Kidney epithelial cell (primary cell): ENCODE results near the gene S100A3. TPM values are rescaled to one million over a fixed set of nuclear protein-coding genes. Genes with fewer than 3 reads are reported as not detected.

ENCODE experiments used
- DNase-seq: peaks from one replicate; pipeline ENCODE4 v3.0.0-alpha.2; 2010; ENCODE audit warnings: low read depth
- H3K27me3 ChIP-seq: 2 replicates; pipeline ENCODE4 v1.6.0; 2011; ENCODE audit warnings: low read length; ENCODE audit not compliant: control insufficient read depth, insufficient read depth
- H3K36me3 ChIP-seq: 2 replicates; pipeline ENCODE4 v1.5.1; 2011; ENCODE audit warnings: low read length; ENCODE audit not compliant: control insufficient read depth, insufficient read depth
- H3K4me3 ChIP-seq: 2 replicates; pipeline ENCODE4 v1.5.1; 2011; ENCODE audit warnings: low read depth, mild to moderate bottlenecking, control low read depth, low read length
- total RNA-seq: library from RNA; depleted of rRNA; stranded (reverse); fragments of >200 nt; gene quantifications from 2 replicates; pipeline ENCODE4 v1.2.3, GENCODE V29; 2015
- TF ChIP-seq, protein P1 (sequence below): IDR thresholded peaks from 2 replicates; pipeline ENCODE4 v1.5.1; 2011; ENCODE audit warnings: mild to moderate bottlenecking, moderate library complexity, low read length, control low read depth, inconsistent platforms; ENCODE audit not compliant: insufficient read depth, poor library complexity, severe bottlenecking

Gene S100A3
- total RNA-seq, 1 donor from 2014 or later: 5.8 TPM

DNA sequence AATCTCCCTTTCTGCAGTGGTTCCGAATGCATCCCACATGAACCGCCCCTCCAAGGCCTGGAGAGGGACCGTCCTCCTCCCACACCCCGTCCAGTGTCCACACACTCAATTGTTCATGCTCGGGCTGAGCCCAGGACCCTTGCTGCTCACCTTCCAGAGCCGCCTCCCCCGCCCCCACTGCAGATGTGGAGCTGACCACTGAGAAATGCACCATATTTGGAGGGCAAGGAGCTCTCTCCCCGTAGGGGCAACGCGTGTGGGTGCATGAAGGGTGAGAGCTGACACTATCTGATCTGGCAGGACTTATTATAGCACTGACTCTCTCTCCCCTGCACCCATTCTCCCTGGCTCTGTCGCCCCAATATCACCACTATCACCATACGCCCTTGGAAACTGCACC lies 4.0 kb upstream of the S100A3 start:
- TF ChIP-seq, protein P1, sequence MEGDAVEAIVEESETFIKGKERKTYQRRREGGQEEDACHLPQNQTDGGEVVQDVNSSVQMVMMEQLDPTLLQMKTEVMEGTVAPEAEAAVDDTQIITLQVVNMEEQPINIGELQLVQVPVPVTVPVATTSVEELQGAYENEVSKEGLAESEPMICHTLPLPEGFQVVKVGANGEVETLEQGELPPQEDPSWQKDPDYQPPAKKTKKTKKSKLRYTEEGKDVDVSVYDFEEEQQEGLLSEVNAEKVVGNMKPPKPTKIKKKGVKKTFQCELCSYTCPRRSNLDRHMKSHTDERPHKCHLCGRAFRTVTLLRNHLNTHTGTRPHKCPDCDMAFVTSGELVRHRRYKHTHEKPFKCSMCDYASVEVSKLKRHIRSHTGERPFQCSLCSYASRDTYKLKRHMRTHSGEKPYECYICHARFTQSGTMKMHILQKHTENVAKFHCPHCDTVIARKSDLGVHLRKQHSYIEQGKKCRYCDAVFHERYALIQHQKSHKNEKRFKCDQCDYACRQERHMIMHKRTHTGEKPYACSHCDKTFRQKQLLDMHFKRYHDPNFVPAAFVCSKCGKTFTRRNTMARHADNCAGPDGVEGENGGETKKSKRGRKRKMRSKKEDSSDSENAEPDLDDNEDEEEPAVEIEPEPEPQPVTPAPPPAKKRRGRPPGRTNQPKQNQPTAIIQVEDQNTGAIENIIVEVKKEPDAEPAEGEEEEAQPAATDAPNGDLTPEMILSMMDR: no peak
- H3K27me3 ChIP-seq: no peaks in the 10 kb centered on the region
- no peaks in the 10 kb centered on the region for H3K36me3 ChIP-seq
- no peak overlapping the region for H3K4me3 ChIP-seq
- DNase-seq: no peak

GRCh38 chr1:153552335-153552734 lies 3.3 kb upstream of the S100A3 start:
- H3K36me3 ChIP-seq: no peaks in the 10 kb centered on the region
- H3K27me3 ChIP-seq: no peaks in the 10 kb centered on the region
- H3K4me3 ChIP-seq: no peak overlapping the region
- TF ChIP-seq, protein P1: no peak
- no peak for DNase-seq

DNA sequence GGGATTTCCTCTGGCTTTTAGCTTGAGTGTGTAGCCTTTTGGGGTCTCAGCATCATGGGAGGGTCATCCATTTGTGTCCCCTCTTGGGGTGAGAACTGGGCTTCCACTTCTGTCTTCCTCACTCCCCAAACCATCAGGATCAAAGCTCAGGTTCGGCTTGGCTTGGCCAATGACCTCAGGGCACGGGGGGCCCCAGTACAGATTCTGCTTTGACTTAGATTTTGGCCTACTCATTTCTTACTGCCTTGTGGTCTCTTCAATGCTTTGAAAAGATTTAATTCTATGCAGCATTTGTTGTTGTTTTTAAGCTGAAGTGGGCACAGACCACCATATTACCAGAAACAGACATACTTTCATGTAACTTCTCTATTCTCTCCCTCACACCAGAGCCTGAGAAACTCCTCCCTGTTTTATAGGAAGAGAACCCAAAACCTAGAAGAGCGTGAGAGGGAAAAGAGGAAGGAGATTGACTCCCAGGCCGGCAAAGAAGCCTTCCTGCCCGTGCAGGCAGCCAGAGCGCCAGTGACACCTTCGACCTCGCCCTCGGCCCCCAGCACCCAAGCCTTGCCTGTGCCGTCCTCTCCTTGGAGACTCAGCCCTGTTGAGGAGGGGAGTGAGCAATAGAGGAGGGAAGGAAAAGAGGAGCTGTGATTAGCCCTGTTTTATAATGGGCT lies 1.9 kb upstream of the S100A3 start:
- DNase-seq: no peak
- no peaks in the 10 kb centered on the region for H3K27me3 ChIP-seq
- no peak overlapping the region for H3K4me3 ChIP-seq
- H3K36me3 ChIP-seq: no peaks in the 10 kb centered on the region
- TF ChIP-seq, protein P1: no peak

GRCh38 chr1:153550398-153550758 lies 1.3 kb upstream of the S100A3 start:
- TF ChIP-seq, protein P1: no peak
- Histone ChIP-seq H3K4me3 (no peak overlapping the region), H3K27me3 (no peaks in the 10 kb centered on the region), H3K36me3 (no peaks in the 10 kb centered on the region)
- DNase-seq: no peak

- TF ChIP-seq, protein P1: no peak
- no peak overlapping the region for H3K4me3 ChIP-seq
- no peak for DNase-seq
- no peaks in the 10 kb centered on the region for H3K27me3 ChIP-seq
- H3K36me3 ChIP-seq: no peaks in the 10 kb centered on the region
These were observed 811 bp upstream of the S100A3 start for GRCh38 chr1:153549741-153550397.
